Measurements from ENCODE around the gene PTPRT.

PTPRT gene

GRCh38 chr20:42346189-42347170 is 843.2 kb downstream of the PTPRT start:
- no peak for DNase-seq

- no peak for DNase-seq
Observed at GRCh38 chr20:42341654-42342053, 848.1 kb downstream of the PTPRT start.

GRCh38 chr20:42340368-42340767 is 849.3 kb downstream of the PTPRT start:
- DNase-seq = no peak

GRCh38 chr20:42338294-42339201 is 851.2 kb downstream of the PTPRT start:
- DNase-seq = no peak

GRCh38 chr20:42336576-42336975 is 853.1 kb downstream of the PTPRT start:
- no peak for DNase-seq

- no peak for DNase-seq
Observed at GRCh38 chr20:42319252-42320013, 870.3 kb downstream of the PTPRT start.

- DNase-seq = no peak
Observed at GRCh38 chr20:42313704-42314103, 876.0 kb downstream of the PTPRT start.

- DNase-seq = no peak
Observed at GRCh38 chr20:42309050-42309449, 880.7 kb downstream of the PTPRT start.

- no peak for DNase-seq
Observed at GRCh38 chr20:42308171-42308570, 881.5 kb downstream of the PTPRT start.

GRCh38 chr20:42295592-42295991 is 894.1 kb downstream of the PTPRT start:
- no peak for DNase-seq

- no peak for DNase-seq
Observed at GRCh38 chr20:42294976-42295375, 894.7 kb downstream of the PTPRT start.

- no peak for DNase-seq
Observed at GRCh38 chr20:42281801-42282200, 907.9 kb downstream of the PTPRT start.

- no peak for DNase-seq
Observed at GRCh38 chr20:42276718-42277602, 912.7 kb downstream of the PTPRT start.

GRCh38 chr20:42274986-42275385 is 914.7 kb downstream of the PTPRT start:
- no peak for DNase-seq

GRCh38 chr20:42272516-42272915 is 917.2 kb downstream of the PTPRT start:
- no peak for DNase-seq

GRCh38 chr20:42270539-42270938 is 919.2 kb downstream of the PTPRT start:
- no peak for DNase-seq

- DNase-seq = no peak
Observed at GRCh38 chr20:42267793-42268384, 921.8 kb downstream of the PTPRT start.

GRCh38 chr20:42261766-42262270 is 927.9 kb downstream of the PTPRT start:
- no peak for DNase-seq

GRCh38 chr20:42260184-42260583 is 929.5 kb downstream of the PTPRT start:
- no peak for DNase-seq

GRCh38 chr20:42259389-42259788 is 930.3 kb downstream of the PTPRT start:
- no peak for DNase-seq

Data from stimulated activated CD4-positive, alpha-beta T cell treated with anti-CD3 and anti-CD28 coated beads, Interleukin-1b, Interleukin-23, amount 100 ng/mL, for 48 hours (primary cell).